Cardiac fibroblast (primary cell): ENCODE data around the gene NFRKB.
"Not testable (repeated sequence)": the region's sequence is repeated elsewhere in the genome, so short reads cannot be mapped to it uniquely, and the experiment has no call there.

Experiments
- DNase-seq, 2 donors: peaks; one replicate each; pipeline versions ENCODE4 v3.0.0 to v3.0.0-alpha.2; 2010; ENCODE audit warnings: low read depth in 2 of 2
- H3K4me3 ChIP-seq, 2 donors: replicated peaks in 1 of 2; 1 replicate in 1 of 2; 2 replicates in 1 of 2; pipeline ENCODE4 v1.5.1; 2011; ENCODE audit warnings: low read depth in 2 of 2, low read length in 2 of 2, mild to moderate bottlenecking in 2 of 2, moderate library complexity in 1 of 2
- TF ChIP-seq, protein P1 (sequence below): IDR thresholded peaks from one replicate; pipeline ENCODE4 v1.5.1; 2011; ENCODE audit warnings: low read depth, mild to moderate bottlenecking, low read length, inconsistent platforms

NFRKB gene

DNA sequence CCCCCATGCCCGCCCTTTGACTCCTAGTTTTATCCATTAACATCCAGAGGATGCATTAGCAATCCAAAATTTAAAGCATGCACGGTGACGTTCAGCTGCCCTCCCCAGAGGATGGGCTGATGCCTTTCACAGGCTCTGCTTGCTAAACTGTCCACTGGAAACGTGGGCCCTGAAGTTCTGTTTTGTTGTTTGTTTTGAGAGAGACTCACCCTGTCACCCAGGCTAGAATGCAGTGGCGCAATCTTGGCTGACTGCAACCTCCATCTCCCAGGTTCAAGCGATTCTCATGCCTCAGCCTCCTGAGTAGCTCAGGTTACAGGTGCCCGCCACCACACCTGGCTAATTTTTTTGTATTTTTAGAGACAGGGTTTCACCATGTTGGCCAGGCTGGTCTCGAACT is 39.3 kb downstream of the NFRKB start:
- no peak overlapping the region for H3K4me3 ChIP-seq
- peak in 1 of 2 donors; percentile 8 for DNase-seq
- TF ChIP-seq, protein P1, sequence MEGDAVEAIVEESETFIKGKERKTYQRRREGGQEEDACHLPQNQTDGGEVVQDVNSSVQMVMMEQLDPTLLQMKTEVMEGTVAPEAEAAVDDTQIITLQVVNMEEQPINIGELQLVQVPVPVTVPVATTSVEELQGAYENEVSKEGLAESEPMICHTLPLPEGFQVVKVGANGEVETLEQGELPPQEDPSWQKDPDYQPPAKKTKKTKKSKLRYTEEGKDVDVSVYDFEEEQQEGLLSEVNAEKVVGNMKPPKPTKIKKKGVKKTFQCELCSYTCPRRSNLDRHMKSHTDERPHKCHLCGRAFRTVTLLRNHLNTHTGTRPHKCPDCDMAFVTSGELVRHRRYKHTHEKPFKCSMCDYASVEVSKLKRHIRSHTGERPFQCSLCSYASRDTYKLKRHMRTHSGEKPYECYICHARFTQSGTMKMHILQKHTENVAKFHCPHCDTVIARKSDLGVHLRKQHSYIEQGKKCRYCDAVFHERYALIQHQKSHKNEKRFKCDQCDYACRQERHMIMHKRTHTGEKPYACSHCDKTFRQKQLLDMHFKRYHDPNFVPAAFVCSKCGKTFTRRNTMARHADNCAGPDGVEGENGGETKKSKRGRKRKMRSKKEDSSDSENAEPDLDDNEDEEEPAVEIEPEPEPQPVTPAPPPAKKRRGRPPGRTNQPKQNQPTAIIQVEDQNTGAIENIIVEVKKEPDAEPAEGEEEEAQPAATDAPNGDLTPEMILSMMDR, result no peak

DNA sequence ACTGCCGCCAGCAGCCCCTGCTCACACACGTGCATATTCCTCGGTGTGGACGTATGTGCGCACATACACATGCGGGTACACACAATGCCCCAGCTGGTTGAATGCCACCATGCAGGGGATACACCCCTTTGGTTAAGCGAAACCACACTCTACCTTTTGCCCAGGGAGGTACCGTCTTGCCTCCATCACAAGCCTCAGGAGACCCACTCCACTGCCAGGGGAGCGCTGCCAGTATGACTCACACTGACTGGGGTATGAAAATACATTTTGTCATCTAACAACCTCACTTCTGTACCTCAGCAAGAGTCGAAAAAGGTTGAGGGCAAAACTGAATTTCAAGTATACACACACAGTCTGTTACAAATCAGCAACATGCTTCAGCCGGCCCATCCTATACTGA is 40.3 kb downstream of the NFRKB start:
- H3K4me3 ChIP-seq, result no peak overlapping the region
- peak in 1 of 2 donors; percentile 10 for DNase-seq
- TF ChIP-seq, protein P1, result no peak

DNA sequence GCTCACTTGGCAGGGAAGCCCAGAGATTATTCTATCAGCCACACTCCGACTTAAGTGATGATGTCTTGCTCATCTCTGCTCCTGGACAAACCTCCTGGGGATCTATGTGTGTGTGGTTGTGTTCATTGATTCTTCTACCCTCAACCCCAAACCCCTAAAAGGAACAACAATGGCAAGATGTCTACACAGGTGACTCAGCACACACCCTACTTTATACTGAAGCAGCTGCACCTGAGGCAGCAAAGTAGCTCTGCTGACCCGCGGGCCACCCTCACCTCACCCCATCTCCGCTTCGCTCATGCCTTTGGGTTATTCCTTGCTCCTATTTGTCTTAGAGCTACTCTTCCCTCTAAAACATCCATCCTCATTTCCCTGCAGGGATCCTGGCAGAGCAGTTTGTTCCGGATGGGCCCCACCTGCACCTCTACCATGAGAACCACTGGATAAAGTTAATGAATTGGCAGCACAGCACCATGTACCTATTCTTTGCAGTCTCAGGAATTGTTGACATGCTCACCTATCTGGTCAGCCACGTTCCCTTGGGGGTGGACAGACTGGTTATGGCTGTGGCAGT is 41.1 kb downstream of the NFRKB start:
- no peak overlapping the region for H3K4me3 ChIP-seq
- no peak for DNase-seq
- TF ChIP-seq, protein P1, result no peak

DNA sequence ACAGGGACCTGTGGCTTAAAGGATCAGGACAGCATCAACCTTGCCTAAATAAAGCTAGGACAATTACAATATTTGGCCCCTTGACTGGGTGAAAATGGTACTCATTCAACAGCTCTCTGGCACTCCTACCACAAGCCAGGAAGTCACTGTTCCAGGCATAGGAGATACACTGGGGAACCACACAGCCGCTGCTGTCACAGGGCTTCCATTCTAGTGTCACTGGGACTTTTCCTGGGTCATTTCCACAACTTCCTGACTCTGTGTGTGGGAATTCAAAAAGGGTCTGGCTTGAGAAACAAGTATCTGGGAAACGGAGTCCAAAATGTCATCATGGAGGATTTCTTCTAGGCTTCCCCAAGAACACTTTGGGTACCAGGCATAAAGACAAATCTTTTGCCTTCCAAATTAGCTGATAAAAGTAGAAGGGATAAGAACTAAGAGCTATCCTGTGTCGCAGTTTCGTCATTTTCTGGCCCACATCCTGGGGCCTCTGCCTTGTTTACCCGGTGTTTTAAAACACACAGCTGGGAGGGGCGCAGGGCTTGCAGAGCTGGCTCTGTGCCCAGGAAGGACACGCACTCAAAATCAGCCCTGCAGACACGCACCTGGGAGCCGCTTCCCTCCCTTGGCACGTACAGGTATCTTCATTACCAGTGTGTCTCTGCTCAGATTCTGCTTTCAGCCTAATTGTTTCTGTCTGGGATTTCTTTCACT is 41.7 kb downstream of the NFRKB start:
- H3K4me3 ChIP-seq, result no peak overlapping the region
- peak; percentile 56 to 58 for DNase-seq
- TF ChIP-seq, protein P1, result no peak

DNA sequence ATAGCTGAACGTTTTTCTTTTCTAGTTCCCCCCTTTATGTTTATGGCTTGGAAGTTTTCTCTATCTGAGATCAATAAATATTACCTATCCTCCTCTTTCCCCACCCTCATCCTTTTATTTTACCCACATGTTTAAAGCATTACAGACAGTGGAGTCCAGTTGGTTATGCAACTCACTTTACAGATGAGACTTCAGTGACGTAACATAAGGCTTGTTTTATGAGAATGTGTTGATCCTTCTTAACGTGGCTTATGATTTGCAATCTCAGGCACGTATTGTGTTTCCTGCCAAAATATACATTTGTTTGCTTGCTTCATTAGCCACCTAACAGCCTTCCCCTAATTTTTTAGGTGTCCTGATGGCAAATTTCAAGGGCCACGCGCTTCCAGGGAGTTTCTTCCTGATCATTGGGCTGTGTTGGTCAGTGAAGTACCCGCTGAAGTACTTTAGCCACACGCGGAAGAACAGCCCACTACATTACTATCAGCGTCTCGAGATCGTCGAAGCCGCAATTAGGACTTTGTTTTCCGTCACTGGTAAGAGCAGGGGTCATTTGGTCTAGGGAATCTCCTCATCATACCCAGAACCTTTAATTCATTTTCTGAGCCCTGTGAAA is 43.1 kb downstream of the NFRKB start:
- DNase-seq, result peak in 1 of 2 donors; percentile 20
- TF ChIP-seq, protein P1, result no peak
- H3K4me3 ChIP-seq, result no peak overlapping the region

DNA sequence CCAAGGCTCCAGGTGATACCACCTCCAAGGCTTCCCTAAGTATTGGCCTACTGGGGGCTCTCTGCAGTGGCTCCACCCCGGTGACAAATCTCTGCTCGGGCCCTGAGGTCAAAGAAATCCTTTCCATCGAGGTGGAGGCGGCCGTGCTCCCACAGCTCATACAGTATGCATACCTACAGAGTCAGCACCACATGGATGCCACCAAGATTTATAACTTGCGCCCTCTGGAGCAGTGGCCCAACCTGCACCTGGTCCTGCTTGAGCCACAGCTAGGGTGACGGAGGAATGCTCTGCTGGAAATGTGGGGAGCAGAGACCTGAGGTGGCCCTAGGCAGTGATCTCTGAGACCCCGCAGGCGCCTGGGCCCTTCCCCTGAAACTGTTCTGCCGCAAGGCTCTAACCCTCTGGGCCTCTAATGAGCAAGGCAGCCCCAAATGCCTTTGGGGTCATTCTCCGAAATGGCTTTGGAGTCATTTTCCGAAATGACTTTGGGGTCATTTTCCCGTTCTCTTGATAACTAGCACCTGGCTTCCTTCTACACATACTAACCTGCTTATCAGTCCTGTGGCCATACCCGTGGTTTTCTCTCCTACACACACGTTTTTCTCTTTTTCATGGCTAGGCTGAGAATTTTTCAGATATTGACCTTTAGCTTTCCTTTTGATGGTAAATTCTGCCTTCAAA is 45.8 kb downstream of the NFRKB start:
- DNase-seq, result no peak
- TF ChIP-seq, protein P1, result no peak
- H3K4me3 ChIP-seq, result no peak overlapping the region

DNA sequence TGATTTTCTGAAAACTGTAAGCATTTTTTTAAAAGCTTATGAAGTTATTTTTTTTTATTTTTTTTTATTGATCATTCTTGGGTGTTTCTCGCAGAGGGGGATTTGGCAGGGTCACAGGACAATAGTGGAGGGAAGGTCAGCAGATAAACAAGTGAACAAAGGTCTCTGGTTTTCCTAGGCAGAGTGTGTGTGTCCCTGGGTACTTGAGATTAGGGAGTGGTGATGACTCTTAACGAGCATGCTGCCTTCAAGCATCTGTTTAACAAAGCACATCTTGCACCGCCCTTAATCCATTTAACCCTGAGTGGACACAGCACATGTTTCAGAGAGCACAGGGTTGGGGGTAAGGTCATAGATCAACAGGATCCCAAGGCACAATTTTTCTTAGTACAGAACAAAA is 48.0 kb downstream of the NFRKB start:
- DNase-seq, H3K4me3 ChIP-seq: not testable (repeated sequence)
